ENCODE measurements around the gene SLC11A1. TPM values are rescaled to one million over a fixed set of nuclear protein-coding genes. Genes with fewer than 3 reads are reported as not detected.

SLC11A1 gene
- total and polyA plus RNA-seq, 8 donors: 0.70 to 194 (median 0.97) TPM

DNA sequence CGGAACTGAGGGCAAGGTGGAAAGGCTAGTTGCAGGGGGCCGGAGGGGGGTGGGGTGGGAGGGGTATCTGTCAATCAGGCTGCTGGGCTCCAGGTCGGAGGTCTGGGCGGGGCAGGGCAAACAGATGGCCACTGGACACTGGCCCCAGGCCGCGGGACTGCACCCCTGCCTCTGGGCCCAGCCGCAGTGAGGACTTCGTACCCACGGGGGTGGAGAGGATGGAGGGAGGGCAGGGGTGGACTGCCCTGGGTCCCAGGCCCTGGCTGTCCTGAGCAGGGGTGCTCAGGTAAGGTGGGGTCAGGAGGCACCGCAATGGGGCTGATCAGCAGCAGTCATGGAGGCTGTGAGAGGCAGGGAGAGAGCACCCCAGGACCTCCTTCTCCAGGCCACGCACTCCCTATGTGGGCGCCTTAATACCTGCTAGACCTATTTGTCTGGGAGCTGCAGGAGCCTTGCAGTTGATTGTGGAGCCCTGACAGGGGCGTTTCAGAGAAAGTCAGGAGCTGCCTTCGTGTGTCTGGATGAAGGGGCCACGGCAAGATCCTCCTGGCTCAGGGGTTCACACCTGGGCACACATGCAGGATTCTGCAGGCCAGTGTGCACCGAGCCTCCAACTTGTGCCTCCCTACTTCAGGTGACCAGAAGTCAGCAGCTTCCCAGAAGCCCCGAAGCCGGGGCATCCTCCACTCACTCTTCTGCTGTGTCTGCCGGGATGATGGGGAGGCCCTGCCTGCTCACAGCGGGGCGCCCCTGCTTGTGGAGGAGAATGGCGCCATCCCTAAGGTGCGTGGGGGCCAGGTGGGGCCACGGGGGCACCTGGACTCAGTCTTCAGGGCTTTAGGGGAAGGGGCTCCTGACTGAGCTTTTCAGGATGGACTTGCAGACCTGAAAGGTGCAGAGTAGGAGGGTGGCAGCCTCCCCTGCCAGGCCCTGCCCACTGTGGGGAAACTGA lies 19.1 kb downstream of the SLC11A1 start:
- ATAC-seq (no peak), DNase-seq (peak in 2 of 4 donors; percentile 43 to 87)
- Histone ChIP-seq H3K27ac (peak overlapping the region; percentile 99), H3K27me3 (no peaks in the 10 kb centered on the region), H3K4me3 (peak overlapping the region; percentile 98), H3K9me3 (no peaks in the 10 kb centered on the region), H3K36me3 (peaks cover 0 to 43% of the 10 kb centered on the region in 2 donors), H3K4me1 (peaks cover 33 to 80% of the 10 kb centered on the region in 2 donors)
- intact Hi-C loops (cut with DNase I): no loop called here
- TF ChIP-seq, protein P1, sequence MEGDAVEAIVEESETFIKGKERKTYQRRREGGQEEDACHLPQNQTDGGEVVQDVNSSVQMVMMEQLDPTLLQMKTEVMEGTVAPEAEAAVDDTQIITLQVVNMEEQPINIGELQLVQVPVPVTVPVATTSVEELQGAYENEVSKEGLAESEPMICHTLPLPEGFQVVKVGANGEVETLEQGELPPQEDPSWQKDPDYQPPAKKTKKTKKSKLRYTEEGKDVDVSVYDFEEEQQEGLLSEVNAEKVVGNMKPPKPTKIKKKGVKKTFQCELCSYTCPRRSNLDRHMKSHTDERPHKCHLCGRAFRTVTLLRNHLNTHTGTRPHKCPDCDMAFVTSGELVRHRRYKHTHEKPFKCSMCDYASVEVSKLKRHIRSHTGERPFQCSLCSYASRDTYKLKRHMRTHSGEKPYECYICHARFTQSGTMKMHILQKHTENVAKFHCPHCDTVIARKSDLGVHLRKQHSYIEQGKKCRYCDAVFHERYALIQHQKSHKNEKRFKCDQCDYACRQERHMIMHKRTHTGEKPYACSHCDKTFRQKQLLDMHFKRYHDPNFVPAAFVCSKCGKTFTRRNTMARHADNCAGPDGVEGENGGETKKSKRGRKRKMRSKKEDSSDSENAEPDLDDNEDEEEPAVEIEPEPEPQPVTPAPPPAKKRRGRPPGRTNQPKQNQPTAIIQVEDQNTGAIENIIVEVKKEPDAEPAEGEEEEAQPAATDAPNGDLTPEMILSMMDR (IDR thresholded peaks at IDR 0.05): no peak

DNA sequence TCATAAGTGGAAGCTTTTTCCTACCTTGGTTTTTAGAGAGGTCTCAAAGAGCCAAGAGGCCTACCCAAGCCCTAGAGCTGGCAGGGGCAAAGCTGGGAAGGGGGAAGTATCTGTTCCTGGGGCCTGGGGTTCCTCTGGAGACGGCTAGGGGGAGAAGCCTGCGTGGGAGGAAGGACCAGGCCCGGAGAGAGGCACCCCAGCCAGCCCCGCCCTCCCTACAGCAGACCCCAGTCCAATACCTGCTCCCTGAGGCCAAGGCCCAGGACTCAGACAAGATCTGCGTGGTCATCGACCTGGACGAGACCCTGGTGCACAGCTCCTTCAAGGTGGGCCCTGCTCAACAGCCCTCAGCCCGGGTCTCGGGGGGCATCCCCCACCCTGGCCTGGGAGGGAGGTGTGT lies 19.8 kb downstream of the SLC11A1 start:
- TF ChIP-seq, protein P1 (IDR thresholded peaks at IDR 0.05): no peak
- H3K9me3 ChIP-seq: no peaks in the 10 kb centered on the region
- H3K27me3 ChIP-seq: no peaks in the 10 kb centered on the region
- H3K36me3 ChIP-seq: peaks cover 0 to 43% of the 10 kb centered on the region in 2 donors
- ATAC-seq: no peak
- intact Hi-C loops (cut with DNase I): no loop called here
- peaks cover 33 to 78% of the 10 kb centered on the region in 2 donors for H3K4me1 ChIP-seq
- peak overlapping the region; percentile 99 for H3K27ac ChIP-seq
- DNase-seq: peak in 1 of 4 donors; percentile 37
- peak overlapping the region; percentile 98 for H3K4me3 ChIP-seq

DNA sequence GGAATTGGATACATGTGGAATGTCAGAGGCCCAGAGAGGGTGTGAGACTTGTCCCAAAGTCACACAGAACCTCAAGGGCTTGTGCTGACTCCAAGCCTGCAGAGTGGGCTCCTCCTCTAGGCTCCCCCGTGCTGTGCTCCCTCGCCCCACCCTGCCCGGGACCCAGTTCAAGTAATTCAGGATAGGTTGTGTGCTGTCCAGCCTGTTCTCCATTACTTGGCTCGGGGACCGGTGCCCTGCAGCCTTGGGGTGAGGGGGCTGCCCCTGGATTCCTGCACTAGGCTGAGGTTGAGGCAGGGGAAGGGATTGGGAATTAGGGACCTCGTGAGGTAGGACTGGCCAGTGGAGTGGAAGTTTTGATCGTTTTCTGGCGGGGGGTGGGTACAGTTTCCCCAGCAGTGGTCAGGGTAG lies 20.4 kb downstream of the SLC11A1 start:
- ATAC-seq (no peak), DNase-seq (no peak)
- TF ChIP-seq, protein P1 (IDR thresholded peaks at IDR 0.05): no peak
- H3K4me1 ChIP-seq: peaks cover 34 to 78% of the 10 kb centered on the region in 2 donors
- peak overlapping the region in 1 of 2 donors; percentile 99 for H3K27ac ChIP-seq
- H3K9me3 ChIP-seq: no peaks in the 10 kb centered on the region
- H3K27me3 ChIP-seq: no peaks in the 10 kb centered on the region
- intact Hi-C loops (cut with DNase I): no loop called here
- peaks cover 0 to 43% of the 10 kb centered on the region in 2 donors for H3K36me3 ChIP-seq
- H3K4me3 ChIP-seq: peak overlapping the region in 1 of 2 donors; percentile 98

DNA sequence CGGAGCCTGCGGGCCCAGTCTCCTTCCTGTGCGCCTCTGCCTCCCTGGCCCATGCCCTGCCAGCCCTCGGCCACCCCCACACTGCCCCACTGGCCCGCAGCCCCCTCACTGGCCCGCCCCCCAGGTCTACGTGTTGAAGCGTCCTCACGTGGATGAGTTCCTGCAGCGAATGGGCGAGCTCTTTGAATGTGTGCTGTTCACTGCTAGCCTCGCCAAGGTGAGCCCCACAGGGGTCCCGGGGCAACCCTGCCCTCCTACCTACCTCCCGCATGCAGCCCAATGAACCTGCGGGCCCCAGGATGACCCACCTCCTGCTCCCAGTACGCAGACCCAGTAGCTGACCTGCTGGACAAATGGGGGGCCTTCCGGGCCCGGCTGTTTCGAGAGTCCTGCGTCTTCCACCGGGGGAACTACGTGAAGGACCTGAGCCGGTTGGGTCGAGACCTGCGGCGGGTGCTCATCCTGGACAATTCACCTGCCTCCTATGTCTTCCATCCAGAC lies 20.9 kb downstream of the SLC11A1 start:
- TF ChIP-seq, protein P1 (IDR thresholded peaks at IDR 0.05): no peak
- ATAC-seq: no peak
- peak overlapping the region in 1 of 2 donors; percentile 98 for H3K4me3 ChIP-seq
- H3K4me1 ChIP-seq: peaks cover 32 to 78% of the 10 kb centered on the region in 2 donors
- no peaks in the 10 kb centered on the region for H3K9me3 ChIP-seq
- intact Hi-C loops (cut with DNase I): no loop called here
- no peak for DNase-seq
- no peaks in the 10 kb centered on the region for H3K27me3 ChIP-seq
- H3K36me3 ChIP-seq: peaks cover 0 to 43% of the 10 kb centered on the region in 2 donors
- peak overlapping the region in 1 of 2 donors; percentile 99 for H3K27ac ChIP-seq

DNA sequence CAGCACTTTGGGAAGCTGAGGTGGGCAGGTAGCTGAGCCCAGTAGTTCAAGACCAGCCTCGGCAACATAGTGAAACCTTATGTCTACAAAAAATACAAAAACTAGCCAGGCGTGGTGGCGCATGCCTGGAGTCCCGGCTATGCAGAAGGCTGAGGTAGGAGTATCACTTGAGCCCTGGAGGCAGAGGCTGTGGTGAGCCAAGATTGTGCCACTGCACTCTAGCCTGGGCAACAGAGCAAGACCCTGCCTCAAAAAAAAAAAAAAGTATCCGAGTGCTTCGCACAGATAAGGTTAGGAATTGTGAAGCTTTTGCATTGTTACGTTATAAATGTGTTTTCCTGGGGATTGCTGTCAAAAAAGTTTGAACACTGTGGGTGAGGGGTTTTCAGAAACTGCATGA lies 21.7 kb downstream of the SLC11A1 start:
- DNase-seq: no peak
- Histone ChIP-seq H3K4me3 (no peak overlapping the region), H3K4me1 (peaks cover 32 to 74% of the 10 kb centered on the region in 2 donors), H3K9me3 (no peaks in the 10 kb centered on the region), H3K27me3 (no peaks in the 10 kb centered on the region), H3K27ac (peak overlapping the region in 1 of 2 donors; percentile 93), H3K36me3 (peaks cover 0 to 43% of the 10 kb centered on the region in 2 donors)
- no peak for ATAC-seq
- intact Hi-C loops (cut with DNase I): no loop called here
- TF ChIP-seq, protein P1 (IDR thresholded peaks at IDR 0.05): no peak

Data from left lung (tissue), 10 donors.